ENCODE measurements around the gene ATP6V0B. TPM values are rescaled to one million over a fixed set of nuclear protein-coding genes. Genes with fewer than 3 reads are reported as not detected.

Gene ATP6V0B
- total RNA-seq, 2 experiments from 2014 or later, result 121 TPM

DNA sequence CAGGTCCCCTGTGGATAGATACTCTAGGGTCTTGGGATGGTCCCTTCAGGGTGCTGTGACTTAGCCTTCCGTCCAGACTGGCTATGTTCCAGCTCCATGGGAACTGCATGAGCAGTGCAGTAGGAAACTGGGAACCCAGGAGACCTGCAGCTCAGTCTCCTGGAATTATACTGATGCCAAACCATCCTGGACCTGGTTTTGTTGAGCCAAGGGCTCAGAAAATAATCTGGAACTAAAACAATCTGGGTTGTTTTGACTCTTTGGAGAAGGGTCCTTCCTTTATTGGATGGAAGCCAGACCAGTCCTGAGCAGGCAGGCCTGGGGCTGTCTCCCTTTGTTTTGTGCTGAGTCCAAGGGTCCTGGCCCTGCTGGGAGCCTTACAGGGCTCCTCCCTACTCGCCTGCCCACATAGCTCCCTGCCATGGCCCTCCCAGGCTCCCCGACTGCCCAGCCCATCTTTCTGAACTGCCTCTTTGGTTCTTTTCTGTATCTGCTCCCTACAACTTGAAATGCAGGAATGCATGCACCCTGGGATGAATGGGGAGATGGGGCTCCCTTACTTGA is 26.8 kb upstream of the ATP6V0B start:
- POLR2A ChIA-PET, result interaction anchor here (1.1 to 3.1 kb wide), 5 partner anchors 8 to 684 kb away, joined by 4 to 20 read pairs (median 11); partner anchors contain the start of genes ATP6V0B and DPH2
- H3K36me3 Mint-ChIP-seq (ENCODE audit: low read depth), result peaks cover 12% of the 10 kb centered on the region
- H3K4me1 Mint-ChIP-seq, result peaks cover 42% of the 10 kb centered on the region
- H3K4me3 Mint-ChIP-seq, result peak overlapping the region; percentile 89
- CTCF ChIA-PET, result interaction anchor here (1.1 to 5.6 kb wide), 4 partner anchors 13 to 185 kb away, joined by 3 to 102 read pairs (median 18); partner anchors contain the start of gene ARTN
- no peaks in the 10 kb centered on the region for H3K27me3 Mint-ChIP-seq
- DNase-seq, result no peak
- H3K9me3 Mint-ChIP-seq, result no peaks in the 10 kb centered on the region
- peak overlapping the region; percentile 47 for H3K27ac Mint-ChIP-seq

- Mint-ChIP-seq H3K27me3 (no peaks in the 10 kb centered on the region), H3K9me3 (no peaks in the 10 kb centered on the region), H3K4me3 (no peak overlapping the region), H3K4me1 (peaks cover 35% of the 10 kb centered on the region), H3K27ac (no peak overlapping the region), H3K36me3 (ENCODE audit: low read depth) (peaks cover 10% of the 10 kb centered on the region)
- ChIA-PET CTCF (interaction anchor here (2.5 kb wide), 1 partner anchor 15 kb away, joined by 14 read pairs; no protein-coding TSS in a partner anchor), POLR2A (interaction anchor here (1.1 to 1.3 kb wide), 2 partner anchors 21 to 28 kb away, joined by 3 to 6 read pairs; partner anchors contain the start of gene DPH2)
- no peak for DNase-seq
Measured at GRCh38 chr1:43949678-43950077, 25.1 kb upstream of the ATP6V0B start.

DNA sequence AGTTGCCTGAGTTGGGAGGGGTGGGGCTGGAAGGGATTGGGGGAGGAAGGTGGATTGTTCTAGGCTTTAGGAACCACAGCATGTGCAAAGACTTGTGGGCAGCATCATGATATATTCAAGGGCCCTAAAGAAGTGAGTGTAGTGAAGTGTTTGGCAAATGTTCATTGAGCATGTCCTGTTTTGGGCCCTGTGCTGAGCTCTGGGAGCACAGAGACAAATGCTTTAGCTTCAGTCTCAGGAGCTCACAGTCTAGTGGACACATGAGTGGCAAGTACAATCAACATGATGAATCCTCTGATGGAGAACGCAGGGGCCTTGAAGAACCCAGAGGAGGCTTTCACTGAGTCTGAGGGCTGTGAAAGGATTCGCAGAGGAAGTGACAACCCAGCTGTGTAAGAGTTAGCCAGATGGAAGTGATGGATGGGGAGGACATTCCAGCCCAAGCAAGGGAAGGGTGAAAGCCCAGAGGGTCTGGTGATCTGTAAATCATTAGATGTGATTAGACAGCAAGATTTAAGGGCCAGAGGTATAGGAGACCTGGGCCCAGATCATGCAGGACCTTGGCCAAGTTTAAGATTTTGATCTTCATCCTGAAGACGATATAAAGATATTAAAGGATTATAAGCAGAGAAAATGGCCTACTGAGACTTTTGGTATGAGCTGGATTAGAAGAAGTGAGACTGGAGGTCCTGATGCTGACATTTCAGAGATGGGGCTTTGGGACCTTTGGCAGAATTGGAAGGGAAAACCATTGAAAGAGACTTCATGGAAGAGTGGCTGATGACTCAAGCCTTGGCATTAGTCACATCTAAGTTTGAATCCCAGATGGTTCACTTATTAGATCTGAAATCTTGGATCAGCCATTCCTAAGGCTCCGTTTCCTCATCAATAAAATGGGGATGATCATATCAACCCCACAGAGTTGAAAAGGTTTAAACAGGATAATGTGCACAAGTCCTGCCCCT is 23.5 kb upstream of the ATP6V0B start:
- Mint-ChIP-seq H3K36me3 (ENCODE audit: low read depth) (peaks cover 7% of the 10 kb centered on the region), H3K9me3 (no peaks in the 10 kb centered on the region), H3K4me1 (peaks cover 21% of the 10 kb centered on the region), H3K4me3 (no peak overlapping the region), H3K27me3 (no peaks in the 10 kb centered on the region), H3K27ac (no peak overlapping the region)
- ChIA-PET POLR2A (interaction anchor here (0.8 to 1.1 kb wide), 2 partner anchors 27 to 244 kb away, joined by 3 read pairs; partner anchors contain the start of gene ST3GAL3), CTCF (interaction anchor here (0.9 kb wide), 2 partner anchors 187 to 188 kb away, joined by 3 read pairs; no protein-coding TSS in a partner anchor)
- DNase-seq, result no peak

DNA sequence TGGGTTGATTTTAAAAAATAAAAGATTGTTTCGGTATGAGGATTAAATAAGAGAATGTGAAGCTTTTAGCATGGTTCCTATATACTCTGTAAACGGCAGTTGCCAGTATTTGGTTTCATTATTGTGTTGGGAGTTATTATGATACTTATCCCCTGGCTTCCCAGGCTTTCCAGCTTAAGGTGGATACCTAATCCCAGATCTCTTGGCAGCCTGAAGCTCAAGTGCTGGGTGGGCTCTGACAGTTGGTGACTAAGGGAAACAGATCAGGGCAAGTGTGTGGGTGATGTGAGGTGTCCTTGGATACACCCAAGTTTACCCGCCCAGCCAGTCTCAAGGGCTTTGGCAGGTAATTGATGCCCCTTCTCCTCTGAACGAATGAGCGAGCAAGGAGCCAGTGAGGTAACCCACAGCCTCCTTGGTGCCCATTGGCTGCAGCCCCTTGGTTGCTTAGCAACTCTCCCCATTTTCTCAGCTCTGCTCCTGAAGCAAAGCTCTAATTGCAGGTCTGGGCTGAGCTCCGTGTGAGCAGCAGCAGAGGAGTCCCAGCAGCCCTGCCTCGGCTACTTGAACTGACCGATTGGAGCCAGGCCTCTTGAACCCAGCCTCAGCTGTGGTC is 21.9 kb upstream of the ATP6V0B start:
- ChIA-PET CTCF (no interaction called here), POLR2A (no interaction called here)
- H3K9me3 Mint-ChIP-seq, result no peaks in the 10 kb centered on the region
- peaks cover 16% of the 10 kb centered on the region for H3K4me1 Mint-ChIP-seq
- peaks cover 11% of the 10 kb centered on the region for H3K36me3 Mint-ChIP-seq (ENCODE audit: low read depth)
- H3K4me3 Mint-ChIP-seq, result no peak overlapping the region
- no peak overlapping the region for H3K27ac Mint-ChIP-seq
- H3K27me3 Mint-ChIP-seq, result no peaks in the 10 kb centered on the region
- no peak for DNase-seq

GRCh38 chr1:43953361-43953760 is 21.4 kb upstream of the ATP6V0B start:
- H3K27ac Mint-ChIP-seq, result no peak overlapping the region
- H3K4me1 Mint-ChIP-seq, result peaks cover 10% of the 10 kb centered on the region
- no peaks in the 10 kb centered on the region for H3K27me3 Mint-ChIP-seq
- H3K4me3 Mint-ChIP-seq, result no peak overlapping the region
- CTCF ChIA-PET, result no interaction called here
- DNase-seq, result no peak
- no peaks in the 10 kb centered on the region for H3K9me3 Mint-ChIP-seq
- H3K36me3 Mint-ChIP-seq (ENCODE audit: low read depth), result peaks cover 11% of the 10 kb centered on the region
- POLR2A ChIA-PET, result no interaction called here

GRCh38 chr1:43954036-43954435 is 20.7 kb upstream of the ATP6V0B start:
- H3K9me3 Mint-ChIP-seq, result no peaks in the 10 kb centered on the region
- peaks cover 5% of the 10 kb centered on the region for H3K4me1 Mint-ChIP-seq
- no peak overlapping the region for H3K4me3 Mint-ChIP-seq
- no peak for DNase-seq
- POLR2A ChIA-PET, result no interaction called here
- CTCF ChIA-PET, result no interaction called here
- no peaks in the 10 kb centered on the region for H3K27me3 Mint-ChIP-seq
- peaks cover 11% of the 10 kb centered on the region for H3K36me3 Mint-ChIP-seq (ENCODE audit: low read depth)
- H3K27ac Mint-ChIP-seq, result no peak overlapping the region

GRCh38 chr1:43956234-43956633 is 18.5 kb upstream of the ATP6V0B start:
- DNase-seq, result no peak
- ChIA-PET CTCF (interaction anchor here (2.5 kb wide), 1 partner anchor 21 kb away, joined by 8 read pairs; no protein-coding TSS in a partner anchor), POLR2A (interaction anchor here (1.4 kb wide), 1 partner anchor 9 kb away, joined by 4 read pairs; no protein-coding TSS in a partner anchor)
- Mint-ChIP-seq H3K9me3 (no peaks in the 10 kb centered on the region), H3K27ac (no peak overlapping the region), H3K4me3 (no peak overlapping the region), H3K4me1 (no peaks in the 10 kb centered on the region), H3K36me3 (ENCODE audit: low read depth) (peaks cover 6% of the 10 kb centered on the region), H3K27me3 (no peaks in the 10 kb centered on the region)

DNA sequence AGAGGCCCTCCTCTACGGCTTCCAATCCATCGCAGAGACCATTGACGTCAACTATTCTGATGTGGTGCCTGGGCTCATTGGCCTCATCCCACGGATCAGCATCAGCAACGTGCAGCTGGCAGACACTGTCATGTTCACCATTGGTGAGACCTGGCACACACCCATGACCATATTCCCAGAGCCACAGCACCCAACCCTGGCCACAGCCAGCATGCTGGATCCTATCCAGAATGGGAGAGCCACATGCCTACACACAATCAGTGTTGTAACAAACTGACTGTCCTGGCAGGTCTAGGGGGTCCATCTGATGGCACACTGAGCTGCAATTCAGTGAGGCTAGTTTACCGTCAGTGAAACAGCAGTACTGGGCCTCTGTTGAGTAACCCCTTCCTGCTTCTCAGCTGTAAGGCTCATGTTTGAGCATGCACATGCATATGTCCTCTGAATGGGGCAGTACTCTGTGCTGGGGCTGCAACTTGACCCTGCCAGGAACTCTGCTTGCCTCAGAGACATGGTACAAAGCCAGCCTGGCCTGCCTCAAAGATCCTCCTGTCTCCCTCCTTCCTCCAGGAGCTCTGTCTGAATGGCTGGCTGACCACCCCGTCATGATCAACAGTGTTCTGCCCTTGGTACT is 17.2 kb upstream of the ATP6V0B start:
- peaks cover 2% of the 10 kb centered on the region for H3K4me1 Mint-ChIP-seq
- no peak overlapping the region for H3K4me3 Mint-ChIP-seq
- H3K27me3 Mint-ChIP-seq, result no peaks in the 10 kb centered on the region
- no peak for DNase-seq
- peaks cover 10% of the 10 kb centered on the region for H3K36me3 Mint-ChIP-seq (ENCODE audit: low read depth)
- no peaks in the 10 kb centered on the region for H3K9me3 Mint-ChIP-seq
- ChIA-PET CTCF (no interaction called here), POLR2A (interaction anchor here (1.1 to 2.3 kb wide), 2 partner anchors 11 to 12 kb away, joined by 3 to 7 read pairs; partner anchors contain the start of genes DPH2 and IPO13)
- no peak overlapping the region for H3K27ac Mint-ChIP-seq

DNA sequence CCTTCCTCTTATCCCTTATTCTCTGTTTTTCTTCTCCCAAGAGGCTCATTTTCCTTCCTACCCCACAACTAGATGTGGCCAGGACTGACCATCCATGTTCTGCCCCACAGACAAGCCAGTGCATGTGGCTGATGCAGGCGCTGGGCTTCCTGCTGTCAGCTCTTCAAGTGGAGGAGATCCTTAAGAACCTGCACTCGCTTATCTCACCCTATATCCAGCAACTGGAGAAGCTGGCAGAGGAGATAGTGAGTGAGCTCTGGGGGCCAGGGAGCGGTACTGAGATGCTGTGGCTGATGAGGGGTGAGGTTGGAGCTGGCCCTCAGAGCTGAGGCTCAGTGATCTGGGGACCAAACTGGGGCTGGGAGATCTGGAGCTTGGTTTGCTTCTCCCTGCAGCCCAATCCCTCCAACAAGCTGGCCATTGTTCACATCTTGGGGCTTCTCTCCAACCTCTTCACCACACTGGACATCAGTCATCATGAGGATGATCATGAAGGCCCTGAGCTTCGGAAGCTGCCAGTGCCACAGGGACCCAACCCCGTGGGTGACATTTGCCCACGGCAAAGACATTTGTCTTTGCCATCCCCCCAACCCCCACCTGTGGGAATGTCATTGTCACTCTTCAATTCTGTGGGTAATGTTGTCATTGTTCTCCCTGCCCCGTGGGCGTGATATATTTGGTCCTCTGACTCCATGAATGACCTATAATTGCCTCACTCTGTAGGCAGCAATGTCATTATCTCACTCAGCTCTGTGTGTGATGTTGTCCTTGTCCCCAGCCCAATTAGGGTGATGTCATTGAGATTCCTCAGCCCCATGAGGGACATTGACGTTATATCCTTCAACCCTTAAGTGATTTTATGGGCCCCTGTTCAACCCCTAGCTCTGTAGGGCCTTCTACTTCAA is 16.2 kb upstream of the ATP6V0B start:
- Mint-ChIP-seq H3K27me3 (no peaks in the 10 kb centered on the region), H3K9me3 (no peaks in the 10 kb centered on the region), H3K4me1 (peaks cover 3% of the 10 kb centered on the region), H3K27ac (no peak overlapping the region), H3K4me3 (no peak overlapping the region), H3K36me3 (ENCODE audit: low read depth) (peaks cover 10% of the 10 kb centered on the region)
- POLR2A ChIA-PET, result interaction anchor here (1.1 to 2.3 kb wide), 2 partner anchors 11 to 12 kb away, joined by 3 to 7 read pairs; partner anchors contain the start of genes DPH2 and IPO13
- no peak for DNase-seq
- CTCF ChIA-PET, result interaction anchor here (1.4 kb wide), 1 partner anchor 17 kb away, joined by 4 read pairs; the partner anchor contains the start of gene ATP6V0B

- Mint-ChIP-seq H3K4me3 (no peak overlapping the region), H3K4me1 (peaks cover 3% of the 10 kb centered on the region), H3K36me3 (ENCODE audit: low read depth) (peaks cover 10% of the 10 kb centered on the region), H3K9me3 (no peaks in the 10 kb centered on the region), H3K27ac (no peak overlapping the region), H3K27me3 (no peaks in the 10 kb centered on the region)
- ChIA-PET POLR2A (no interaction called here), CTCF (no interaction called here)
- DNase-seq, result no peak
Measured at GRCh38 chr1:43960798-43961197, 14.0 kb upstream of the ATP6V0B start.

- ChIA-PET CTCF (no interaction called here), POLR2A (no interaction called here)
- Mint-ChIP-seq H3K4me1 (peaks cover 3% of the 10 kb centered on the region), H3K4me3 (no peak overlapping the region), H3K9me3 (no peaks in the 10 kb centered on the region), H3K27ac (no peak overlapping the region), H3K36me3 (ENCODE audit: low read depth) (peaks cover 10% of the 10 kb centered on the region), H3K27me3 (no peaks in the 10 kb centered on the region)
- no peak for DNase-seq
Measured at GRCh38 chr1:43961692-43962091, 13.1 kb upstream of the ATP6V0B start.

GRCh38 chr1:43962324-43962723 is 12.4 kb upstream of the ATP6V0B start:
- H3K9me3 Mint-ChIP-seq, result no peaks in the 10 kb centered on the region
- H3K36me3 Mint-ChIP-seq (ENCODE audit: low read depth), result peaks cover 8% of the 10 kb centered on the region
- POLR2A ChIA-PET, result no interaction called here
- H3K27me3 Mint-ChIP-seq, result no peaks in the 10 kb centered on the region
- H3K4me3 Mint-ChIP-seq, result no peak overlapping the region
- CTCF ChIA-PET, result no interaction called here
- no peak overlapping the region for H3K27ac Mint-ChIP-seq
- no peak for DNase-seq
- peaks cover 3% of the 10 kb centered on the region for H3K4me1 Mint-ChIP-seq

Measured in activated CD4-positive, alpha-beta memory T cell treated with anti-CD3 and anti-CD28 coated beads, Interleukin-2, amount 10 ng/mL, durations not matched to agents 7 days and 5 days (primary cell).